Fibroblast of gingiva (primary cell): ENCODE measurements around the gene NAB1.
A peak's percentile ranks its signal among the peaks of the same experiment; 100 is the strongest.
"Not testable (repeated sequence)": the region's sequence is repeated elsewhere in the genome, so short reads cannot be mapped to it uniquely, and the experiment has no call there.

Experiments used
- DNase-seq: peaks from one replicate; pipeline ENCODE4 v3.0.0-alpha.2; 2011; ENCODE audit warnings: low read depth

The NAB1 gene

GRCh38 chr2:190649035-190649797, at the start of gene NAB1:
Gene NAB1 (plus strand): TSS chr2:190649083. CDS start chr2:190659177, 10,094 bp downstream.
- peak; percentile 32 for DNase-seq

- DNase-seq: no peak
Measured at GRCh38 chr2:190599546-190600220, 49.2 kb upstream of the NAB1 start.

- DNase-seq: no peak
Measured at GRCh38 chr2:190600293-190601103, 48.4 kb upstream of the NAB1 start.

- no peak for DNase-seq
Measured at GRCh38 chr2:190603374-190603773, 45.5 kb upstream of the NAB1 start.

- DNase-seq: no peak
Measured at GRCh38 chr2:190607014-190607597, 41.8 kb upstream of the NAB1 start.

- DNase-seq: no peak
Measured at GRCh38 chr2:190607657-190608357, 41.1 kb upstream of the NAB1 start.

GRCh38 chr2:190608863-190609262, 40.0 kb upstream of the NAB1 start:
- not testable (repeated sequence) for DNase-seq

GRCh38 chr2:190609397-190609796, 39.5 kb upstream of the NAB1 start:
- not testable (repeated sequence) for DNase-seq

GRCh38 chr2:190610528-190610927, 38.4 kb upstream of the NAB1 start:
- DNase-seq: not testable (repeated sequence)

GRCh38 chr2:190615555-190616200, 33.2 kb upstream of the NAB1 start:
- no peak for DNase-seq

GRCh38 chr2:190618030-190618429, 30.9 kb upstream of the NAB1 start:
- no peak for DNase-seq

- DNase-seq: no peak
Measured at GRCh38 chr2:190625691-190626090, 23.2 kb upstream of the NAB1 start.

- no peak for DNase-seq
Measured at GRCh38 chr2:190626641-190627210, 22.2 kb upstream of the NAB1 start.

- no peak for DNase-seq
Measured at GRCh38 chr2:190627448-190628412, 21.2 kb upstream of the NAB1 start.

- DNase-seq: no peak
Measured at GRCh38 chr2:190628591-190629319, 20.1 kb upstream of the NAB1 start.

GRCh38 chr2:190634381-190634780, 14.5 kb upstream of the NAB1 start:
- peak; percentile 77 for DNase-seq

GRCh38 chr2:190635781-190636180, 13.1 kb upstream of the NAB1 start:
- DNase-seq: no peak

GRCh38 chr2:190636361-190636760, 12.5 kb upstream of the NAB1 start:
- peak; percentile 51 for DNase-seq

GRCh38 chr2:190637281-190637734, 11.6 kb upstream of the NAB1 start:
- DNase-seq: peak; percentile 82
